Measurements from ENCODE around the gene NDUFB6.
"Not testable (repeated sequence)": the region's sequence is repeated elsewhere in the genome, so short reads cannot be mapped to it uniquely, and the experiment has no call there.

NDUFB6 gene

DNA sequence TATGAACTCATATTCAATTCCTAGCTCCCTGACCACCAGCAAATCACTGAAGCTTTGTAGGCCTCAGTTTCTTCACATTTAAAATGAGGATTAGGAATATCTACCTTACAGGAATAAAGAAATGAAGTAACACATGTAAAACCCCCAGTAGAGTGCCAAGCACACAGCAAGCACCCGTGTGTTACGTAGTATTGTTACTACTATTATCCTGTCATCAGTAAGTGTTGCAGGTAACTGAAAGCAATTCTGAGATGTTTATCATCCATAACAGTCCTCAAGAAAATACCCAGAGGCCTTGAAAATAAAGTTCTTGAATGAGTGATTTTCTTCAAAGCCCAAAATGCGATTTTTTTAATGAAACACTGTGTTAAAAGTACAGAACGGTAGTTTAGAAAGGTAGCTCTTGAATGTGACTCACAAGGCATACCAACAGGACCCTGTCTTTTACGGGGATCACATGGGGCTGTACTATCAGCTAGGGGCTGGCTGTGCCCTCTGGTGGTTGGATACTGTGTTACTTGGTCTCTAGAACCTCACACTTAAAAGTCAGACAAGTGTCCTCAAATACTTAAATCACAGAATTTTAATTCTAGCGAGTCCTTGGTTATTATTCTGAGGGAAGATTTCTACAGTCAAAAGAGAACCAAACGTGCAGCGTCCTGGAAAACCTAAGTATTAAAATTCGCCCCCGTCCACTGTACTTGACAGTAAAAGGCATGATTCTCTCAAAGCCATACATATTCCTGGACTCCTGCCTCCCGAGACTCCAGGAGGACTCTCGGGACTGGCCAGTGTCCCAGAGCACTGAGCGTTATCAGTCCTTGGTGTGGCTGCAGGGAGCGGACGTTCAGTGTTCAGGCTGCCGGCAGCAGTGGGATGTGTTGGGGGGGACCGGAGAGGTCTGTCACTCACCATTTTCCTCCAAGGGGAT, 725 bp downstream of the NDUFB6 start:
- peak; percentile 58 for DNase-seq (ENCODE audit: low read depth, low spot score)

DNA sequence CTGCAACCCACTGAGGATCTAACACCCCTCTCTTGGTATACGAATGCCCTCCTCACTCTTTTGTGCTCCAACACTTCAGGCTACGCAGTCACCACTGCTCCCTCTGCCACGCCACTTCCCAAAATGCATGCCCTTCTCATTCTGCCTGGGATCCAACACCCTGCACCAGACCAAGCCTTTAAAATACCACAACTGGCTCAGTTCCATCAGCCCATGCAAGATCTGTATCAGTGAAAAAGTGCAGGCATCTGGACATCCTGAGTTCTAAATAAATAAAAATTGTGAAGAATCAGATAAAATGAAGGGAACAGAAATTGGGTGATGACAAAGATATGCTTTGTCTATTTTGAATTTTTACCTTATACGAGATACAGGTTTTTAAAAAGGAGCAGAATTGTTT, 2.7 kb downstream of the NDUFB6 start:
- DNase-seq (ENCODE audit: low read depth, low spot score): no peak

DNA sequence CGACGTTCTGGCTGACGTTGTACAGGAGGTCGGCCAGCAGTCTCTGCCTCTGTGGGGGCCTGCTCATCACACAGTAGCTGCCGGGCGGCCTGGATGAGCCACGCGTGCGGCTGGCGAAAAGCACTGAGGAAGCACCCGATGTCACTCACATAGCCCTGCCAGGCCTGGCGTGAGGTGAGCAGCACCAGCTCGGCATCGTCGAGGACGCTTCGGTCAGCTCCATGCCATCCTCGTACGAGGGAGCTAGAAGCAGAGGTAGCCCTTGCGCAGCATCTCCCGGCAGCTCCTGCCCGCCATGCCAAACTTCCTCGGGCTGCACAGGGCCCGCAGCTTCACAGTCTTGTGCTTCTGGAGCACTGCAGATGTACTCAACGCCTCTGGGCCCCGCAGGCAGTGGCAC, 6.2 kb downstream of the NDUFB6 start:
- DNase-seq (ENCODE audit: low read depth, low spot score): no peak

DNA sequence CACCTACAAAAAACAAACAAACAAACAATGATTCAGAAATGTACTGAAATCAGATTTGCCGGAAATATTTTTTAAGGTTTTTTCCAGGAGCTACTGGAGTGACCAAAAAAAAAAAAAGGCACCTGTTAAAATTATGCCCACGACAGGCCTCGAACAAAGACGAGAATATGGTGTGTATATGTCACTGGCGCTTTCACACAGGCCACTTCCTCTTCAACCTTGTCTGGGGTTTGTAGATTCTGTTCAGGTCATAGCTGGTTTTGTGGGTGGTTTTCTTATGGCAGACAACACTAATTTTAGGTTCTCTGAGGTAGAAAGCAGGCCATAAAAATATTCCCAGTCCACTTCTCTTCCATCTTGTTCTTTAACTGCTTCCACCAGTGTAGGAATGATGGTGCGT, 7.0 kb downstream of the NDUFB6 start:
- no peak for DNase-seq (ENCODE audit: low read depth, low spot score)

DNA sequence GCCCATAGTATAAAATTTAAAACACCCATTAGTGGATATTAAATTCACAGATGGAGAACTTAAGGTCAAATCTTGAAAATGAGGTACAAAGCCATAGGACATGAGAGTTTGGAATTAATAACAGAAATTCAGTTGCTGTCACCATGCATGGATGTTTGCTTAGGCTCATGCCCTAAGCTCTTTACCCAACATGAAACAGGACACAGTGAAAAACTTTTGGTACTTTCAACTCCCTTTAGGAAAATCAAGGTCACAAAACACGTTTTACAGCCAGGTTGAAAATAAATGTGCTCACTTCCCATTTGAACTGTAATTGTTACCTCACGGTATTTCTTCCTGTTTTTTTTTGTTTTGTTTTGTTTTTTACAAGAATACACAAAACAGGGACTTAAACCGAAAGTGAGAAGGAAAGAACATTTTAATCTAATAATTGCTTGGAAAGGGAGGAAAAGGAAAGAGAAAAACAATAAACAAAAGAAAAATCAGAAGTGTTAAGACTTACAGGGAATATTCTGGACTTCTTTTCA, 14.5 kb downstream of the NDUFB6 start:
- DNase-seq (ENCODE audit: low read depth, low spot score): no peak

DNA sequence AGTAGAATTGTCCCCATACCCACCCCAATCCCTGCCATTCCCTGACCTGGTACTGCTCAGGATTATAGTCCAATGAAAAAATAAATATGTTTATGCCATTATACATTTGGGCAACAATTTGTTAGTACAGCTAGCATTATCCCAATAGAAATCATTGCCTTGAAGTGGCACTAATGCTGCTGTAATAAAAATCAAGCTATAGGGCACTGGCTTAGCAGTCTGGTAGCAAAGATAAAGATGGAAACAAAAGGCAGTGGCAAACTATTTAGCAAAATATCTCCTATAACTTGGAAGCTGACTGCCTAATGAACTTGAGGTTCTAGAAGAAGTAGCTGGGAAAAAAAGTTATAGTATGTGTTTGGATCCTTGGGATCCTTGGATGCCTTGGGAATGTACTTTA, 18.4 kb downstream of the NDUFB6 start:
- no peak for DNase-seq (ENCODE audit: low read depth, low spot score)

DNA sequence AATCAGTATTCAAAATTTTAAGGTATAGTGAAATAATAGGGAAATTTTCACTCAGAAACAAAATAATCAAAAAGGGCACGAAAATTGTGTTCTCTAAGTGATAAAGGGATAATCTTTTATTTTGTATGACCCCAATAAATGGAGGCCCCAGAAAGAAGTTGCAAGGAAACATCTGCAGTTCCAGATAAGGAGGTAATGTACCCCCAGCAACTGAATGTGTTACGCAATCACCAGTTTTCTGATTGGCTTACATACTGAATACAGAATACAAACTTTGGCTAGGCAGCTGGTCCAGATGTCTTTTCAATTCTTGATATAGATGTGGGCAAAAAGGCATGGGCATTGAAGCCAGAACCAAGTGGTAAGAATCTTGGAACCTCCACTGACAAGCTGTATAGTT, 18.9 kb downstream of the NDUFB6 start:
- no peak for DNase-seq (ENCODE audit: low read depth, low spot score)

DNA sequence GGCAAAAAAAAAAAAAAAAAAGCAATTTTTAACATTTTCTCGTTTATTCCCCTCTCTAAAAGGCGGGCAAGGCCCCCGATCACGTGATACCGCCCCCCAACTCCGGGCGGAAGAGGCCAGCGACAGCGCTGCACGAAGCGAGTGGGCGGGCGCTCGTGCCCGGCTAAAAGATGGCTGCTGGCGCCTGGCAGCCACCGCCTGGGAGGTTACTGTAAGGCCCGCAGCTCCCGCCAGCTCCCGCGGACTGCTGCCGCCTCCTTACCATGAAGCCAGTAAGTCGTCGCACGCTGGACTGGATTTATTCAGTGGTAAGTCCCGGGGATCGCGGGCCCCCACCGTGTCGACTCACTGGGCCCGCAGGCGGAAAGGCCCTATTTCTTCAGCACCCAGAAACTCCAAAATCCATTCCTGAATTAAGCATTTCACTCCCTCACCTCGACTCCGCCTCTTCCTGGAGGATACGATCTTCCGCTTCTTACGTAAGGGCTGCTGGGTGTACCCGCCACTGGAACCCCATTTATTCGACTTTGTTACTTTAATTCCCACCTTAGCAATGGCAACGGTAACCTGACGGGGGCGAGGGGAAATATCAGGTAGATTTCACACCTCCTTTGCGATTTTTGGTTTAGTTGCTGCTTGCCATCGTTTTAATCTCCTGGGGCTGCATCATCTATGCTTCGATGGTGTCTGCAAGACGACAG, 20.6 kb downstream of the NDUFB6 start, which contains the start of the genes SMIM27 and TOPORS:
SMIM27 (plus strand) TSS at position 156 of the 701 bp plus-strand sequence; CDS start at position 264, 108 bp downstream.
TOPORS (minus strand) TSS at position 415 of the 701 bp plus-strand sequence; CDS start at position 265, 150 bp downstream.
- peak; percentile 79 for DNase-seq (ENCODE audit: low read depth, low spot score)

DNA sequence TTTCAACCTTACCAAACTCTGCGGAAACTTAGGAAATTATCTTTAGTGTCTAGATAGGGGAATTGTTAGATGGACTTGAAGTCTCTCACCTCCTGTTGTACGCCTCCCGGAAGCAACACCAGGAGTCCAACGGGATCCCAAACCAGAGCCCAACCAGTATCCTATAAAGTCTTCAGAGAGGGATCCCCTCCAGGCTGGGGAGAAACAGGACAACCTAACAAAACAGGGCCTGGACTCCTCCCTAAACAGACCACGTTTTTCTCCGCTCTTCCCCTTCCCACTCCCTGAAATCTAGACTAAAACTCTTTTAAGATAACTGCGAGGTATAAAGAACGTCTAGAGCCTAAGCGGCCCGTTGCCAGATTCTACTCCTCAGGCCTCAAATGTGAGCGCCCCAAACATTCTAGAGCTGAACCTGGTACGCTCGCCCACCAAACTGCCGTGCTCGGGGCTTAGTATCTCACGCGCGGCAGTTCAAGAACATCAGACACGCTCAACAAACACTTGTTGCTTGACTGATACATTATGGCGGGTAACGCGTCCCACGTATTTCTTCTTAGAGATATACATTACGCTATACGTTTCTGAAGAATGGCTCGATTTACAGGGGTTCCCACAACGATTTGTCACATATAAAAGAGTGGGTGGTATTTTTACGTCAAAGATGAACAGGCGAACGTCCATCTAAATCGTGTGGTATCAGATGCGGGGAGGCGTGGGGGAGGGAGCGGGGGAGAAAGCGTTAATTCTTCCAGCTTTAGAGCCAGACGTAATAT, 21.5 kb downstream of the NDUFB6 start:
- DNase-seq (ENCODE audit: low read depth, low spot score): peak; percentile 20

DNA sequence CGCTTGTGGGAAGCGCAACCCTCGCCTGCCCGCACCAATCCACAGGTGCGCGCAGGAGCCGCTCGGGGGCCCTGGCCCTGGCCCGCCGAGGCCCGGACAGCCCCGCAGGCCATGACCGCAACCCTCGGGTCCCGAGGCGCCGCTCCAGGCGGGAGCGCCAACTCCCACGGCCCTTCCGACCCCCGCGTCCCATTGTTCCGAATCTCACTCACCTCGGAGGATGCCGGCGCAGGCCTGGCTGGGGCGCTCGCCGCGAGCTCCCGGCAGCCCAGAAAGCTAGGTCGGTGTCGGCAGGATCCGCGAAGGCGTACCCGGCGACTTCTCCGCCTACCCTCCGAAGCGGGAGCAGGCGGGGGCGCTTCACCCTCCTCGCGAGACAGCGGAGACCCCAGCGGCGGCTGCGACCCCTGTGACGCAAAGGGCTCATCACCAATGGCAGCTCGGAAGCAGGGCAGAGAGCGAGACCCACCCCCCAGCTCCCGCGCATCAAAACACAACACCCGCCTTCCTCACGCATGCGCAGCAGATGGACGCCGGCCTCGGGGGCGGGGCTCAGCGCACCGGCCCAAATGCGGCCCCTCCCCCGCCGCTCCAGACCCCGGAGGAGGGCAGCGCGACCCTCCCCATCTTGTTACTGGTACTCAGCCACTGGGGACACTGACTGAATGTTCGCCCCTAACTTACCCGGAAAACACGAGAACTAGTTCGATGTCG, 22.2 kb downstream of the NDUFB6 start:
- DNase-seq (ENCODE audit: low read depth, low spot score): peak; percentile 86

DNA sequence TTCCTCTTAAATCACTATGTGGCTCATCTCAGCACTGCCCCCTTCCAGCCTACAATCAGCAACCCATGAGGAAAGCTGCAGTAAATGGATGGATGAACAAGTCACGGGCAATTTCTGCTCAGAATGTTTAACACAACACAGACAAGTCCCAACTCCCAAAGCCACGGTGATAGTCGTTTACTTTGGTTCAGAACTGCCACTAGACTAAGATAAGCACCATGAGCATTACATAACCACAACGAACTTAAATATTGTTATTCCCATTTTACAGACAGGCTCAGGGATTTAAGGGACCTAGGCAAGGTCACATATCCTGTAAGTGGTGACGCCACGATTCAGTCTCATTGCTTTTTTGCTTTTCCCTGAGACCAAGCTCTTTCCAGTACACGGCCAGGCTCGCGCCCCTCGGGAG, 22.8 kb downstream of the NDUFB6 start:
- no peak for DNase-seq (ENCODE audit: low read depth, low spot score)

DNA sequence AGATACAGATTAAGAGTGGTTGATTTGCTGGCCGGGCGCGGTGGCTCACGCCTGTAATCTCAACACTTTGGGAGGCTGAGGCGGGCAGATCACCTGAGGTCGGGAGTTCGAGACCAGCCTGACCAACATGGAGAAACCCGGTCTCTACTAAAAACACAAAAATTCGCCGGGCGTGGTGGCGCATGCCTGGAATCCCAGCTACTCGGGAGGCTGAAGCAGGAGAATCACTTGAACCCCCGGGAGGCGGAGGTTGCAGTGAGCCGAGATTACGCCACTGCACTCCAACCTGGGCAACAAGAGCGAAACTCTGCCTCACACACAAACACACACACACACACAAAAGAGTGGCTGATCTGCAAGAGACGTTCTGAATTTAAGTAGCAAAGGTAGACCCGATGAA, 24.7 kb downstream of the NDUFB6 start:
- not testable (repeated sequence) for DNase-seq (ENCODE audit: low read depth, low spot score)

DNA sequence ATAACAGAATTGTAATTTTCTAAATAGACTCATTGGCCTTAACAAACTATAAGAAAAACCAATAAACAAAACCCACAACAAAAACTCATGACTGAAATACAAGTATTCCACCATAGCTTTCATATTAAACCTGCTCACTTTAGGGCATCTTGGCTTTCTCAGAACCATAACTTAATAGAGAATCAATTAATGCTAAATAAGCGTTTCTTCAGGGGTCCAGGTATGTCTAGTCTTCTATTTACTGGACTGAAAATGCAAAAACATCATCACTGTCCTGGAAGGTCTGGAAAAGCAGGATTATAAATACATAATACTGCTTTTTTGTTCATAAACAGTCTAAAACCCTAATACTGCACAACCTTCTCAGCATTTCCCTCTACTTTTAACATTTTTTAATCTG, 27.1 kb downstream of the NDUFB6 start:
- no peak for DNase-seq (ENCODE audit: low read depth, low spot score)

DNA sequence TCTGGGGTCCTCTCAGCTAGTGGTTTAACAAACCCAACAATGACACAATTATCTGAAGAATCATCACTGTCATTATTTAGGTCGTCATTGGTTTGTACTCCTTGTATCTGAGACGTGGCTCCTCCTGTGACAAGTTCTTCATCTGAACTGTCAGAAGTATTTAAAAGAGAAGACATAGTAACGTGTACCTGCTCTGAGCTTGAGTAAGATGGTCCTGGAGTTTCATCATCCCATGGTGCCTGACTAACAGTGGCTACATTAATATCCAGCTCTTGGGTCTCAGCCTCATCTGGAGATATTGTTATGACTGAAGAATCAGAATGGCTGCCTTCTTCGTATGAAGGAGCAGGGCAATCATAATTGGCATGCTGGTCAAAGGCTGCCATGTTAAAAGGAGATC, 29.9 kb downstream of the NDUFB6 start:
- DNase-seq (ENCODE audit: low read depth, low spot score): no peak

DNA sequence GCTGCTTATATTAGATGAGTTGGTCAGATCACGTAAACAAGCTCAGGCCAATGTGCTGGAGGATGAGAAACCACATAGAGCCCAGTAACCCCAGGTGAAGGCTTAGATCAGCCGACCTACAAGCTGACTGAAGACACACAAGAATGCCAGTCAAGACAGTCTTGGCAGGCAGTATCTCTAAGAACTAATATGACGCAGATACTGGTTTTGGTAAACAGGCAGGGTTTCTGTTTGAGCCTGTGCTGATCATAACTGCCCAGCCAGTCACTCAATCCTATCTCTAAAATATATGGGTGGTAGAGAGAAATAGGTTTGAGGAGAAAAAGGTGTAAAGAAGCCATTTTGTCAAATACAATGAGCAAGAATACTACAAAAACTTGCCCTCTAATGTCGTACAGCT, 39.1 kb downstream of the NDUFB6 start:
- DNase-seq (ENCODE audit: low read depth, low spot score): no peak

DNA sequence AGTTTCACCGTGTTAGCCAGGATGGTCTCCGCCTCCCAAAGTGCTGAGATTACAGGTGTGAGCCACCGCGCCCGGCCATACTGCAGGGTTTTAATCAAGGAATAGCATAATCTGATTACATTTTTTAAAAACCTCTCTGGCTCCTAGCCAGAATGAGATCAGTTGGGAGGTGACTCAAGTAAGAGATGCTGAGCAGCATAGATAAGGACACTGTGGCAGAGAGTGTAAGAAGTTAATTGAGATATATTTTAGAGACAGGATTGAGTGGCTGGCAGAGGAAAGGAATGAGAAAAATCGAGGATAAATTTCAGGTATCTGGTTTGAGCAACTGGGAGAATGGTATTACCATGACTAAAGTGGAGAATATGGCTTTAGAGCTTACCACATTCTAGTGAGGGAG, 39.6 kb downstream of the NDUFB6 start:
- no peak for DNase-seq (ENCODE audit: low read depth, low spot score)

DNA sequence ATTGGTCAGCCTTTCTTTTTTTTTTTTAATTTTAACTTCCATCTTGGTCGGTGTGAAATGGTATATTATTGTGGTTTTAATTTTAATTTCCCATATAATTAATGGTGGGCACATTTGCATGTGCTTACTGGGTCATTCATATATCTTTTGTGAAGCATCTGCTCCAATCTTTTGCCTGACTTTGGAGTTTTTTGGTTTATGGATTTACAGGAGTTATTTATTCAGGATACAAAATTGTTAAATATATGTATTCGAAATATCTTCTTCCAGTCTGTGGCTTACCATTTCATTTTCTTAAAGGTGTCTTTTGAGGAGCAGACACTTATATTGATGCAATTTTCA, 46.3 kb downstream of the NDUFB6 start:
- no peak for DNase-seq (ENCODE audit: low read depth, low spot score)

DNA sequence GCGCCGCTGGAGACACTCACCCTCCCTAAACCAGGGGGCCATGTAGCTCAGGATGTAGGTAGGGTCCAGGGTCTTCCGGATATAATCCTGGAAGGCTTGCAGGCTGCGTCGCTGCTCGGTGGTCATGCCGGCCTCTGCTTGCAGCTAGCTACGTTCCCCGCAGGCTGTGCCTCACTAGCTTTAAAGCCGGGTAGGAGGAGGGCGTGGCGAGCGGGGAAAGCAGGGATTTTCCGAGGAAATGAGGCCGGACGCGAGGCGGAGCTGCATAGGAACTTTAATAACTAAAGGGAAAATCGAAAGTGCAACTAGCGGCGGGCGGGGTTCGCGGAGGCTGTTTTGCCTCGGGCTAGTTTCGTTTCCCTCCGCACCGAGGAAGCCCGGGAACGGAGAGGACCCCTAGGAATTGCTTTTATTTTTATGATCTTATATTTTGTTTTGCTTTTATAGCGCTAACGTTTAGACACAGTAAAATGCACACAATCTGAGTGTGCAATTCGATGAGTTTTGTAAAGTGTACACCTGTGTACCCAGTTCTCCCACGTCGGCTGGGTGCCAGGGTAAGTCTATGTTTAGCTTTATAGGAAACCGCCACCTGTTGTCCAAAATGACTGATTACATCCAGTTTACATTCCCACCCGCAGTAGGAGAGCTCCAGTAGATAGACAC, 46.8 kb downstream of the NDUFB6 start, which contains the start of gene RIGI:
RIGI (minus strand) TSS at position 156 of the 666 bp plus-strand sequence; CDS start at position 126, 30 bp downstream.
- peak; percentile 61 for DNase-seq (ENCODE audit: low read depth, low spot score)

DNA sequence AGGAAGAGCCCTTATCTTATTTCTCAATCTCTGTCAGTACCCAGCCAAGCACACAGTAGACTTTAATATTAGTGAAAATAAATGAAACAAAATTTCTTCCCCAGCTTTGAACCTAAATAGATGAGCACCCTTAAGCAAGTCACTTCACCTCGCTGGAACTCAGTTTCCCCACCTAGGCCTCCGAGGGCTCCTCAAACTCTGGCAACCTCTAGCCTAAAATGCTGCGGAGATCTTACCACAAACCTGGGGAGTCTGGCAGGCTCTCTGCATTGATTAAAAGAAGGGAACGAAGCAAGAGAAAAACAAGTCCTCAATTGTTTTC, 47.3 kb downstream of the NDUFB6 start:
- DNase-seq (ENCODE audit: low read depth, low spot score): no peak

DNA sequence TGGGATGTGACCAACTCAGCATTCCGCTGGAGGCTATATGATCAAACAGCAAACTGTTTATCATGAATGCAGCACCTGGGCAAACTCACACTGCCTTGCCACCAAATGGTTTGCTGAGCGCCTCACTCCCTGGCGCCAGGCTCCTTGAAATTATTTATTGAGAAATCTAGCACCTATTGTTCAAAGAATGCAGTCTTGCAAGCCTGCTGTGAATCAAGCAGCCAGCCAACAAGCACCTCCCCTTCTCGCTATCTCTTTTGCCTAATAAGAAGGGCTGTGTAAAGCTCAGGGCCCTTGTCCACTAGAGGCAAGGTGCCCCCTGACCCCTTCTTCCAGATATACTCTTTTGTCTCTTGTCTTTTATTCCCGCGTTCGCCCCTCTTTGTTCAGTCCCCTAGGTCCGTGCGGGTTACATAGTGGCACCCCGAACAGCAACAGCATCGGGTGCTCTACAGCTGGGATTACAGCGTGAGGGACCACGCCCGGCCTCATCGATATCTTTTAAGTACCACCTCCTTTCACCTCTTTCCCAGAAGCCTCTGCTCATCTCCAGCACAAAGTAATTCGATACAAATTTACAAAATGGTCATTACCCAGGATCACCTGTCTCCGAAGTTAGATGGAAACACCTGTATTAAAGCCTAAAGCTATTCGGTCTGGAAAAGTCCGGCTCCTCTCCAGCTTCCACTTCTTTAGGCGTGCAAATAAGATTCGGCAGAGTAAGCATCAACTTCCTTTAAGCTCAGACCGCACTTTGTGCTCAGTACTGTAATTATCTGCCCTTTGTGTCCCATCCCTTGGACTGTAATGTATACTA, 47.9 kb downstream of the NDUFB6 start:
- no peak for DNase-seq (ENCODE audit: low read depth, low spot score)

All from activated CD4-positive, CD25-positive, alpha-beta regulatory T cell treated with anti-CD3 and anti-CD28 coated beads, Interleukin-2, amount 50 U/mL, for 16 hours (primary cell).